Testis (tissue), 2 donors: ENCODE data around the gene DRAP1.

ENCODE experiments used
- CTCF ChIP-seq, 3 experiments: fragments of 450-650 bp in 2 of 3; fragments of 200-600 bp in 1 of 3; sonication (generic) in 1 of 3; IDR thresholded peaks; one replicate each; pipeline ENCODE4 v1.5.1; 2016 to 2019; ENCODE audit warnings: antibody characterized with exemption in 3 of 3, mild to moderate bottlenecking in 2 of 3, moderate library complexity in 1 of 3
- POLR2A ChIP-seq: fragments of 450-650 bp; IDR thresholded peaks from one replicate; pipeline ENCODE4 v1.6.1; 2017; ENCODE audit warnings: antibody characterized with exemption, mild to moderate bottlenecking, moderate library complexity

DNA sequence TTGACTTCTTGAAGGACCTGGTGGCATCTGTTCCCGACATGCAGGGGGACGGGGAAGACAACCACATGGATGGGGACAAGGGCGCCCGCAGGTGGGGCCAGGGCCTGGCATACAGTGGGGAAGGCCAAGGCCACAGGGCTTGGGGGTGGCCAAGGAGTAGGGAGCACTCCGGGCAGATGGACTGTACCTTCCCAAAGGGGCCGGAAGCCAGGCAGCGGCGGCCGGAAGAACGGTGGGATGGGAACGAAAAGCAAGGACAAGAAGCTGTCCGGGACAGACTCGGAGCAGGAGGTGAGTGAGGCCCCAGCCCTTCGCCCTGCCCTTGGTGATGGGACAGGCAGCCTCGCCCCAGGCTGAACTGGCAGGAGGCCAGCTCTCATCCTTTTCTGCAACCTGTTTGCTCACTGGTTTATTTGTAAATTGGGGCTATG is 1.2 kb downstream of the DRAP1 start:
- no peak for TF ChIP-seq CTCF (IDR thresholded peaks at IDR 0.05)
- no peak for TF ChIP-seq POLR2A
